KMS-11 (cell line): ENCODE results near the gene SIRT4.
A peak's percentile ranks its signal among the peaks of the same experiment; 100 is the strongest.
"Not testable (repeated sequence)": the region's sequence is repeated elsewhere in the genome, so short reads cannot be mapped to it uniquely, and the experiment has no call there.

Experiments
- H2AFZ ChIP-seq: fragments of 200-600 bp; sonication (generic); 2 replicates; pipeline ENCODE4 v1.6.1; 2016; ENCODE audit warnings: antibody characterized with exemption, mixed run types, low read depth
- H3K27ac ChIP-seq: fragments of 200-600 bp; sonication (generic); 2 replicates; pipeline ENCODE4 v1.6.1; 2016; ENCODE audit warnings: mild to moderate bottlenecking, mixed run types
- H3K27me3 ChIP-seq: fragments of 200-600 bp; sonication (generic); 2 replicates; pipeline ENCODE4 v1.6.1; 2017; ENCODE audit warnings: mild to moderate bottlenecking, low read depth, mixed run types, moderate library complexity; ENCODE audit not compliant: insufficient read depth
- H3K36me3 ChIP-seq: fragments of 200-600 bp; sonication (generic); 2 replicates; pipeline ENCODE4 v1.6.1; 2017; ENCODE audit warnings: mild to moderate bottlenecking, mixed run types; ENCODE audit not compliant: insufficient read depth
- H3K4me1 ChIP-seq: fragments of 200-600 bp; sonication (generic); 2 replicates; pipeline ENCODE4 v1.6.1; 2016; ENCODE audit warnings: mild to moderate bottlenecking, low read depth, mixed run types; ENCODE audit not compliant: poor library complexity, severe bottlenecking
- H3K4me2 ChIP-seq: fragments of 200-600 bp; sonication (generic); 2 replicates; pipeline ENCODE4 v1.7.0; 2016; ENCODE audit warnings: mild to moderate bottlenecking, mixed run types
- H3K4me3 ChIP-seq: fragments of 200-600 bp; sonication (generic); IDR thresholded peaks from 2 replicates; pipeline ENCODE4 v1.6.1; 2017; ENCODE audit warnings: low read depth, low read length, mixed read lengths; ENCODE audit not compliant: insufficient read depth
- H3K79me2 ChIP-seq: fragments of 200-600 bp; sonication (generic); 2 replicates; pipeline ENCODE4 v1.6.1; 2016; ENCODE audit warnings: low read depth, mixed run types; ENCODE audit not compliant: insufficient read depth
- H3K9ac ChIP-seq: fragments of 200-600 bp; sonication (generic); 2 replicates; pipeline ENCODE4 v1.6.1; 2016; ENCODE audit warnings: mild to moderate bottlenecking, mixed run types
- H4K20me1 ChIP-seq: fragments of 200-600 bp; sonication (generic); 2 replicates; pipeline ENCODE4 v1.6.1; 2016; ENCODE audit warnings: mild to moderate bottlenecking, mixed run types; ENCODE audit not compliant: insufficient read depth
- TF ChIP-seq, protein P1 (sequence below): fragments of 200-600 bp; sonication (generic); conservative IDR thresholded peaks from 2 replicates; pipeline ENCODE4 v1.6.1; 2017; ENCODE audit warnings: low read depth, mild to moderate bottlenecking, antibody characterized with exemption, low read length, moderate library complexity, mixed read lengths

SIRT4 gene

DNA sequence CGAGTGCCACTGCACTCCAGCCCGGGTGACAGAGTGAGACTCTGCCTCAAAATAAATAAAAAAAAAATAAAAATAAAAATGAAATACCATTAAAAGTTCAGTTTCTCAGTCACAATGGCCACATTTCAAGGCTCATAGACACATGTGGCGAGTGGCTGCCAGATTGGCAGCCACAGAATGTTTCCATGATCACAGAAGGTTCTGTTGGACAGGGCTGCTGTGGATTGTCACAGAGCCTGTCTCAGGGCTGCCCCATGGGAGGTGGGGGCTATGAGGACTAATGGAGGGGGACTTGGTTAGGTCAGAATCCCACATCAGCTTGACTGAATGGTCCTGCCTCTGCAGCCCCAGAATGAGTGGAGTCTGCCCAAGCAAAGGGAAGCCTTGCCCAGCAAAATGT lies 29.3 kb downstream of the SIRT4 start:
- Histone ChIP-seq H3K79me2 (no peaks in the 10 kb centered on the region), H3K4me3 (no peak overlapping the region), H2AFZ (no peak overlapping the region), H3K9ac (no peak overlapping the region), H3K36me3 (no peaks in the 10 kb centered on the region), H4K20me1 (no peaks in the 10 kb centered on the region), H3K4me2 (no peak overlapping the region), H3K27ac (no peak overlapping the region), H3K4me1 (no peaks in the 10 kb centered on the region), H3K27me3 (no peaks in the 10 kb centered on the region)
- TF ChIP-seq, protein P1, sequence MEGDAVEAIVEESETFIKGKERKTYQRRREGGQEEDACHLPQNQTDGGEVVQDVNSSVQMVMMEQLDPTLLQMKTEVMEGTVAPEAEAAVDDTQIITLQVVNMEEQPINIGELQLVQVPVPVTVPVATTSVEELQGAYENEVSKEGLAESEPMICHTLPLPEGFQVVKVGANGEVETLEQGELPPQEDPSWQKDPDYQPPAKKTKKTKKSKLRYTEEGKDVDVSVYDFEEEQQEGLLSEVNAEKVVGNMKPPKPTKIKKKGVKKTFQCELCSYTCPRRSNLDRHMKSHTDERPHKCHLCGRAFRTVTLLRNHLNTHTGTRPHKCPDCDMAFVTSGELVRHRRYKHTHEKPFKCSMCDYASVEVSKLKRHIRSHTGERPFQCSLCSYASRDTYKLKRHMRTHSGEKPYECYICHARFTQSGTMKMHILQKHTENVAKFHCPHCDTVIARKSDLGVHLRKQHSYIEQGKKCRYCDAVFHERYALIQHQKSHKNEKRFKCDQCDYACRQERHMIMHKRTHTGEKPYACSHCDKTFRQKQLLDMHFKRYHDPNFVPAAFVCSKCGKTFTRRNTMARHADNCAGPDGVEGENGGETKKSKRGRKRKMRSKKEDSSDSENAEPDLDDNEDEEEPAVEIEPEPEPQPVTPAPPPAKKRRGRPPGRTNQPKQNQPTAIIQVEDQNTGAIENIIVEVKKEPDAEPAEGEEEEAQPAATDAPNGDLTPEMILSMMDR: no peak

DNA sequence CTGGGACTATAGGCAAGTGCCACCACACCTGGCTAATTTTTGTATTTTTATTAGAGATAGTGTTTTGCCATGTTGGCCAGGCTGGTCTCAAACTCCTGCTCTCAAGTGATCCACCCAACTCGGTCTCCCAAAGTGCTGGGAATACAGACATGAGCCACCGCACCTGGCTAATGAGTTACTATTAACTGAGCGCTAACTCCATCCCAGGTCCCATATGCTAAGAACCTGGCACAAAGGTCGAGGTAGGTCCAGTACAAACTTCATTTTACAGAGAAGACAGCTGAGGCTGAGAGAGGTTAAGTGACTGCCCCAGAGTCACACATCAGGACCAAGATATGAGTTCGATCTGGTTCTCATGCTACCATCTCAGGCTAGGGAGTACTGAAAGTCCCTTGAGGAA lies 29.9 kb downstream of the SIRT4 start:
- Histone ChIP-seq H4K20me1 (no peaks in the 10 kb centered on the region), H3K79me2 (no peaks in the 10 kb centered on the region), H3K4me3 (no peak overlapping the region), H3K27me3 (no peaks in the 10 kb centered on the region), H3K9ac (no peak overlapping the region), H3K36me3 (no peaks in the 10 kb centered on the region), H2AFZ (no peak overlapping the region), H3K4me2 (no peak overlapping the region), H3K27ac (no peak overlapping the region), H3K4me1 (no peaks in the 10 kb centered on the region)
- TF ChIP-seq, protein P1: no peak

- H3K4me2 ChIP-seq: no peak overlapping the region
- H3K4me3 ChIP-seq: no peak overlapping the region
- no peaks in the 10 kb centered on the region for H4K20me1 ChIP-seq
- no peaks in the 10 kb centered on the region for H3K36me3 ChIP-seq
- TF ChIP-seq, protein P1: no peak
- no peak overlapping the region for H3K9ac ChIP-seq
- H3K27me3 ChIP-seq: no peaks in the 10 kb centered on the region
- no peak overlapping the region for H2AFZ ChIP-seq
- no peaks in the 10 kb centered on the region for H3K79me2 ChIP-seq
- no peak overlapping the region for H3K27ac ChIP-seq
- H3K4me1 ChIP-seq: no peaks in the 10 kb centered on the region
These were observed 30.4 kb downstream of the SIRT4 start for GRCh38 chr12:120332523-120332922.

- not testable (repeated sequence) for H3K36me3 ChIP-seq, H4K20me1 ChIP-seq, H3K4me3 ChIP-seq, H2AFZ ChIP-seq, H3K4me2 ChIP-seq, H3K27ac ChIP-seq, H3K4me1 ChIP-seq, H3K79me2 ChIP-seq, H3K27me3 ChIP-seq, H3K9ac ChIP-seq
- TF ChIP-seq, protein P1: 0 out of 2 replicates have a peak, but pooled peaks have one; percentile 23
These were observed 33.3 kb downstream of the SIRT4 start for GRCh38 chr12:120335447-120335846.

DNA sequence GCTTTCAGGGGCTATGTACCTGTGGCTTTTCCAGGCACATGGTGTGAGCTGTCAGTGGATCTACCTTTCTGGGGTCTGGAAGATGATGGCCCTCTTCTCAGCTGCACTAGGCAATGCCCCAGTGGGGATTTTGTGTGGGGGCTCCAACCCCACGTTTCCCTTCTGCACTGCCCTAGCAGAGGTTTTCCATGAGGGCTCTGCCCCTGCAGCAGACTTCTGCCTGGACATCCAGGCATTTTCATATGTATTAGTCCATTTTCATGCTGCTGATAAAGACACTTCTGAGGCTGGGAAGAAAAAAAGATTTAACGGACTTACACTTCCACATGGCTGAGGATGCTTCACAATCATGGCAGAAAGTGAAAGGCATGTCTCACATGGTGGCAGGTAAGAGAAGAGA lies 34.3 kb downstream of the SIRT4 start:
- not testable (repeated sequence) for H4K20me1 ChIP-seq, H3K36me3 ChIP-seq, H2AFZ ChIP-seq, H3K79me2 ChIP-seq, H3K4me1 ChIP-seq, H3K9ac ChIP-seq, H3K4me2 ChIP-seq, H3K4me3 ChIP-seq, H3K27me3 ChIP-seq, H3K27ac ChIP-seq
